GM21528 (cell line): ENCODE results near the gene FAM222A.

Experiments
- ATAC-seq: cut with Tn5 transposase; IDR thresholded peaks from one replicate; pipeline ENCODE4 v1.9.1; 2021; ENCODE audit warnings: mild to moderate bottlenecking, moderate library complexity; ENCODE audit not compliant: unreplicated experiment, low FRiP score

Gene FAM222A

DNA sequence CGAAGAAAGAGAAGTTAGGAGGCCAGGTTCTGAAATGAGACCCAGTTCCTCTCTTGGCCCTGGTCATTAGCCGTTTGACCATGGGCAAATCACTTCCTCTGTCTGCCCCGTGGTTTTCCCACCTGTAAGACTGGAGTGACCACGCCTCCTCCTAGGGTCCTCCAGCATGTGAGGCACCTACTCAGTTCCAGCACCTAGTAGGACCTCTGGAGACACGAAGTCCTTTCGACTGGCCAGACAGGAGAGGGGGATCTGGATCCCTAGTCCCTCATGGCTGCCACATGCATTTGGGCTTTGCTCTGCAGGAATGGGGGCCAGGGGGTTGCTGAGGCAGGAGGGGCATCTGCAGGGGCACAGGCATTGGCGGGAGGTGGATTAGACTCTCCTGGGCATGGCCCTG, 103.2 kb downstream of the FAM222A start:
- ATAC-seq: no peak

- no peak for ATAC-seq
Measured at GRCh38 chr12:109817627-109818231, 104.1 kb downstream of the FAM222A start.

GRCh38 chr12:109818253-109818652, 104.6 kb downstream of the FAM222A start:
- ATAC-seq: no peak

DNA sequence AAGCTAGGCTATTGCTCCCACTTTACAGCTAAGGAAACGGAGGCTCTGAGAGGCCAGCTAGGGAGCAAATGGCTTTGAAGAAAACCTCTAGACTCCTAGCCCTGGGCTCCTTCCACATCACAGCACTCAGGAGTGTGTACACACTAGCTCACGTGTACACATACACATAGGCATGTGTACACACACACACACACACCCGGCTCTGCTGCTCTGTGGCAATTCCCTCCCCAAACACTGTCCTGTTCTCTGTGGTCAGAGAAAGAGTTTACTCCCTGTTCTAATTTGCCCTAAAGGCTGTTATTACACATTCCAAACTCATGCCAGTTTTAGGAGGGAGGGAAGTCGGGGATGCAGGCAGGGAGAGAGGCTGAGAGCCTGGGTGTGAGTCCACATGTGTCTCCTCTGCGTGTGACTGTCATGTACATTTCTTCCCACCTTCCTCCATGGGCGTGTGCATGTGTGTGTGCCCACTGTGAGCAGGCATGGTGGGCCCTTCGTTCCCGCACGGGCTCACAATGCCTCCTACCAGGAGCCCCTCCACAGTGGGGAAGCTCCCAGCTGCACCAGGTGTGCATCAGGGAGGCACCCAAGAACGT, 105.4 kb downstream of the FAM222A start:
- ATAC-seq: no peak
